Naive thymus-derived CD4-positive, alpha-beta T cell (primary cell): ENCODE results near the gene DLST. TPM values are rescaled to one million over a fixed set of nuclear protein-coding genes. Genes with fewer than 3 reads are reported as not detected.
"Not testable (repeated sequence)": the region's sequence is repeated elsewhere in the genome, so short reads cannot be mapped to it uniquely, and the experiment has no call there.

Experiments
- ATAC-seq: fragments of 150-1000 bp; cut with Tn5 transposase; 2 replicates; pipeline ENCODE4 v1.10.0; 2021; ENCODE audit warnings: mild to moderate bottlenecking, moderate library complexity
- CTCF ChIA-PET: fragments of 350-600 bp; sonication (Branson Sonifier 250); formaldehyde crosslinking; loops from one replicate; lab custom pipeline; 2021; ENCODE audit warnings: antibody characterized with exemption; lab: Charles Lee
- POLR2A ChIA-PET: fragments of 350-600 bp; sonication (Branson Sonifier 250); formaldehyde crosslinking; loops from one replicate; lab custom pipeline; 2021; ENCODE audit warnings: antibody characterized with exemption, inconsistent platforms; lab: Charles Lee
- DNase-seq, 9 donors: peaks; one replicate each; pipeline versions ENCODE4 v3.0.0 to v3.0.0-alpha.2; 2020 to 2022; ENCODE audit warnings: mixed read lengths in 1 of 9
- H3K27ac ChIP-seq: one replicate; pipeline ENCODE4 v1.7.0; 2013; ENCODE audit warnings: mild to moderate bottlenecking, low read depth, low read length, moderate library complexity
- H3K27me3 ChIP-seq, 2 donors: one replicate each; pipeline ENCODE4 v1.7.0; 2013; ENCODE audit warnings: low read length in 2 of 2, mild to moderate bottlenecking in 2 of 2, moderate library complexity in 2 of 2; ENCODE audit not compliant: control insufficient read depth in 2 of 2, insufficient read depth in 2 of 2
- H3K36me3 ChIP-seq, 3 experiments: 1 replicate in 2 of 3; 2 replicates in 1 of 3; pipeline ENCODE4 v1.7.0; 2013; ENCODE audit warnings: low read length in 3 of 3, mild to moderate bottlenecking in 3 of 3, moderate library complexity in 1 of 3; ENCODE audit not compliant: insufficient read depth in 3 of 3, control insufficient read depth in 2 of 3
- H3K4me1 ChIP-seq, 2 donors: one replicate each; pipeline ENCODE4 v1.7.0; 2013; ENCODE audit warnings: low read length in 2 of 2, mild to moderate bottlenecking in 2 of 2, moderate library complexity in 1 of 2; ENCODE audit not compliant: control insufficient read depth in 2 of 2, insufficient read depth in 2 of 2
- H3K4me3 ChIP-seq: 2 replicates; pipeline ENCODE4 v1.7.0; 2013; ENCODE audit warnings: mild to moderate bottlenecking, low read length
- H3K9me3 ChIP-seq, 3 experiments: 1 replicate in 2 of 3; 2 replicates in 1 of 3; pipeline ENCODE4 v1.7.0; 2013; ENCODE audit warnings: low read length in 3 of 3; ENCODE audit not compliant: control insufficient read depth in 2 of 3
- H3K27ac Mint-ChIP-seq, 9 donors: one replicate each; pipeline ENCODE4 v1.8.0; 2020 to 2022; ENCODE audit warnings: mixed read lengths in 9 of 9, mild to moderate bottlenecking in 8 of 9, moderate library complexity in 5 of 9, inconsistent platforms in 2 of 9
- H3K27me3 Mint-ChIP-seq, 5 donors: one replicate each; pipeline ENCODE4 v1.8.0; 2021 to 2022; ENCODE audit warnings: mixed read lengths in 5 of 5, mild to moderate bottlenecking in 1 of 5
- H3K36me3 Mint-ChIP-seq, 5 donors: one replicate each; pipeline ENCODE4 v1.8.0; 2020 to 2022; ENCODE audit warnings: mixed read lengths in 5 of 5, mild to moderate bottlenecking in 3 of 5, inconsistent platforms in 1 of 5
- H3K4me1 Mint-ChIP-seq, 7 donors: one replicate each; pipeline ENCODE4 v1.8.0; 2020 to 2022; ENCODE audit warnings: mixed read lengths in 7 of 7, mild to moderate bottlenecking in 3 of 7, inconsistent platforms in 1 of 7
- H3K4me3 Mint-ChIP-seq, 10 donors: one replicate each; pipeline ENCODE4 v1.8.0; 2020 to 2022; ENCODE audit warnings: mild to moderate bottlenecking in 10 of 10, mixed read lengths in 10 of 10, moderate library complexity in 6 of 10, inconsistent platforms in 2 of 10
- H3K9me3 Mint-ChIP-seq, 11 donors: one replicate each; pipeline ENCODE4 v1.8.0; 2020 to 2022; ENCODE audit warnings: mixed read lengths in 11 of 11, mild to moderate bottlenecking in 4 of 11, inconsistent platforms in 1 of 11, moderate library complexity in 1 of 11
- intact Hi-C, 2 donors: fragments of 100-400 bp; cut with micrococcal nuclease; formaldehyde crosslinking; loops; one replicate each; pipeline ENCODE4 v1.15.1; 2023
- polyA plus RNA-seq, 2 donors: library from polyadenylated mRNA; unstranded; fragments of 300-500 nt; fragmentation: Illumina TruSeq; gene quantifications; one replicate each; pipeline ENCODE4 v1.2.3, GENCODE V29; 2021
- total RNA-seq, 6 experiments: library from RNA in 5 of 6; stranded (reverse) in 5 of 6; gene quantifications; 1 replicate in 5 of 6; 2 replicates in 1 of 6; pipeline ENCODE4 v1.2.3 and lab custom pipeline; 2021 to 2026

The DLST gene
- total and polyA plus RNA-seq, 7 experiments from 2014 or later = 8.9 to 132 (median 96.0) TPM

DNA sequence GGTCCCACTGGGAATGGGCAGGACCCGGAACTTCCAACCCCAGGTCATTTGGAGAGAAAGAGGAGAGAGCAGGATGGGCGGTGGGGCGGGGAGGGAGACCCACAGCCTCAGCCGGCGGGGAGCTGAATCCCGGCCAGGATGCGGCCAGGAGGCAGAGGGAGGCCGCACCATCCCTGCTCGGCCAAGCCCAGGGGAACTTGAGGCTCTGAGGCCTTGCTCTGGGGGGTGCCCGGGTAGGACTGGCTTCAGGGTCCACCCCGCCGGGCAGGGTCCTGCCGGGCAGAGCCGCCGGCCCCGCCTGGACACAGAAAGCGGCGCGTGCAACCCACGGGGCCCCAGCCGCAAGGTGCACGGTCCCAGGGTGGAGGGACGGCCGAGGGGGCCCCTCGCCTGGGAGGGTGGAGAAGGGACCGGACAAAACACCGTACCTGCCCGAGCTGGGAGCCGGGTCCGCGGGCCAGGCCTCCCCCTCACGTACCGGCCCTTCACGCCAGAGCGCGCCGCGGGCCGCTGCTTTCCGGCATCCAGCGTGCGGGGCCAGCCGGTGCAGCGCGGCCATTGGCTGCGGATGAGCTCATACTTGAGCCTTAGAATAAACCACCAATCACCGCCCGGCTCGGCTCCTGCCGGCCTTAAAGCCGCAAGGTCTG is 41.2 kb downstream of the DLST start, which contains the start of gene RPS6KL1:
Gene RPS6KL1, minus strand, starts transcription at position 509 of the 650 bp plus-strand sequence. CDS start 1,719 bp downstream, outside the sequence.
- no peaks in the 10 kb centered on the region for H3K9me3 ChIP-seq
- intact Hi-C loops = loop anchor here (1.0 kb wide), 3 partner anchors 18 to 79 kb away; partner anchors contain the start of genes DLST (in 1 of the 2) and EIF2B2 (in 1 of the 2)
- POLR2A ChIA-PET = interaction anchor here (1.1 to 1.8 kb wide), 4 partner anchors 10 to 41 kb away, joined by 3 to 5 read pairs (median 4); no protein-coding TSS in a partner anchor
- no peaks in the 10 kb centered on the region for H3K27me3 ChIP-seq
- H3K4me3 ChIP-seq = peak within 1 kb of the TSS; percentile 47
- peaks cover 0 to 3% of the 10 kb centered on the region in 2 donors for H3K4me1 ChIP-seq
- no peaks in the 10 kb centered on the region for H3K36me3 ChIP-seq
- CTCF ChIA-PET = interaction anchor here (1.4 to 1.5 kb wide), 2 partner anchors 18 to 62 kb away, joined by 4 to 5 read pairs; no protein-coding TSS in a partner anchor
- no peaks in the 10 kb centered on the region for H3K9me3 Mint-ChIP-seq
- peaks cover 0 to 16% (median 13%) of the 10 kb centered on the region in 7 donors for H3K4me1 Mint-ChIP-seq
- H3K27ac ChIP-seq = peak within 1 kb of the TSS; percentile 77
- DNase-seq = peak; percentile 58 to 76 (median 69)
- peaks cover 0 to 19% (median 8%) of the 10 kb centered on the region in 5 donors for H3K27me3 Mint-ChIP-seq
- H3K36me3 Mint-ChIP-seq = no peaks in the 10 kb centered on the region
- H3K4me3 Mint-ChIP-seq = peak within 1 kb of the TSS; percentile 54 to 86 (median 68)
- ATAC-seq = peak; percentile 98
- peak within 1 kb of the TSS in 8 of 9 donors; percentile 6 to 78 (median 60) for H3K27ac Mint-ChIP-seq

DNA sequence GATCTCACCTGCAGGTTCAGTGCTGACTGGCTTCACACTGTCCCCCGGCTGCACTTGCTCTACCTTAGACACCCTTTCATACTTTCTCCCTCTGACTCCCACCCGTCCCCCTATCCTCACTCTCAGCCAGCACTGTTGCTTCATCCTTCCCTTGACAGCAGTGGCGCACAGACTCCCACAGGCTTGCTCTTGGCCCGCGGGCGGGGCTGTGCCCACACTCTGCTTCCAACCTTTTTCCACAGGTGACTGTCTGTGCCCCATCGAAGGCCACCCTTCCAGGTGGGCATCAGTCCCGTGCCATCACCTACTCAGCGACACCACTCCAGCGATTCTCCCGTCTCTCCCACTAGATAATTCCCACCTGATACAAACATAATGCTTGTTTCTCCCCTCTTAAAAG is 42.3 kb downstream of the DLST start:
- Histone ChIP-seq H3K27me3 (no peaks in the 10 kb centered on the region), H3K4me3 (no peak overlapping the region), H3K36me3 (no peaks in the 10 kb centered on the region), H3K27ac (no peak overlapping the region), H3K4me1 (peaks cover 0 to 3% of the 10 kb centered on the region in 2 donors), H3K9me3 (no peaks in the 10 kb centered on the region)
- POLR2A ChIA-PET = interaction anchor here (1.1 to 1.8 kb wide), 3 partner anchors 9 to 42 kb away, joined by 3 to 5 read pairs (median 4); no protein-coding TSS in a partner anchor
- no peak for ATAC-seq
- intact Hi-C loops = no loop called here
- CTCF ChIA-PET = interaction anchor here (1.4 kb wide), 1 partner anchor 63 kb away, joined by 4 read pairs; no protein-coding TSS in a partner anchor
- peak overlapping the region in 2 of 9 donors; percentile 50 to 65 for H3K27ac Mint-ChIP-seq
- no peak for DNase-seq
- H3K4me1 Mint-ChIP-seq = peaks cover 1 to 19% (median 15%) of the 10 kb centered on the region in 7 donors
- H3K36me3 Mint-ChIP-seq = no peaks in the 10 kb centered on the region
- H3K27me3 Mint-ChIP-seq = peaks cover 0 to 19% (median 8%) of the 10 kb centered on the region in 5 donors
- H3K4me3 Mint-ChIP-seq = peak overlapping the region in 8 of 10 donors; percentile 1 to 66 (median 38)
- no peaks in the 10 kb centered on the region for H3K9me3 Mint-ChIP-seq

- ChIA-PET CTCF (no interaction called here), POLR2A (no interaction called here)
- H3K4me3 Mint-ChIP-seq = no peak overlapping the region
- Histone ChIP-seq H3K4me3 (no peak overlapping the region), H3K27me3 (no peaks in the 10 kb centered on the region), H3K9me3 (no peaks in the 10 kb centered on the region), H3K27ac (no peak overlapping the region), H3K4me1 (peaks cover 0 to 6% of the 10 kb centered on the region in 2 donors), H3K36me3 (no peaks in the 10 kb centered on the region)
- H3K27ac Mint-ChIP-seq = peak overlapping the region in 2 of 9 donors; percentile 4 to 28
- no peaks in the 10 kb centered on the region for H3K9me3 Mint-ChIP-seq
- H3K27me3 Mint-ChIP-seq = peaks cover 0 to 25% (median 8%) of the 10 kb centered on the region in 5 donors
- DNase-seq (no peak), ATAC-seq (no peak)
- peaks cover 6 to 23% (median 19%) of the 10 kb centered on the region in 7 donors for H3K4me1 Mint-ChIP-seq
- intact Hi-C loops = no loop called here
- H3K36me3 Mint-ChIP-seq = no peaks in the 10 kb centered on the region
Measured at GRCh38 chr14:74927225-74927624, 45.5 kb downstream of the DLST start.

- H3K27me3 Mint-ChIP-seq = peaks cover 0 to 31% (median 8%) of the 10 kb centered on the region in 5 donors
- ATAC-seq = no peak
- Histone ChIP-seq H3K27ac (no peak overlapping the region), H3K36me3 (no peaks in the 10 kb centered on the region), H3K4me3 (no peak overlapping the region), H3K9me3 (no peaks in the 10 kb centered on the region), H3K27me3 (no peaks in the 10 kb centered on the region), H3K4me1 (peaks cover 0 to 3% of the 10 kb centered on the region in 2 donors)
- H3K27ac Mint-ChIP-seq = no peak overlapping the region
- H3K36me3 Mint-ChIP-seq = no peaks in the 10 kb centered on the region
- H3K4me3 Mint-ChIP-seq = peak overlapping the region in 1 of 10 donors; percentile 2
- ChIA-PET POLR2A (no interaction called here), CTCF (interaction anchor here (1.1 to 1.5 kb wide), 2 partner anchors 16 to 23 kb away, joined by 3 read pairs; no protein-coding TSS in a partner anchor)
- peaks cover 3 to 18% (median 16%) of the 10 kb centered on the region in 7 donors for H3K4me1 Mint-ChIP-seq
- DNase-seq = no peak
- H3K9me3 Mint-ChIP-seq = no peaks in the 10 kb centered on the region
- intact Hi-C loops = no loop called here
Measured at GRCh38 chr14:74929242-74929641, 47.5 kb downstream of the DLST start.

DNA sequence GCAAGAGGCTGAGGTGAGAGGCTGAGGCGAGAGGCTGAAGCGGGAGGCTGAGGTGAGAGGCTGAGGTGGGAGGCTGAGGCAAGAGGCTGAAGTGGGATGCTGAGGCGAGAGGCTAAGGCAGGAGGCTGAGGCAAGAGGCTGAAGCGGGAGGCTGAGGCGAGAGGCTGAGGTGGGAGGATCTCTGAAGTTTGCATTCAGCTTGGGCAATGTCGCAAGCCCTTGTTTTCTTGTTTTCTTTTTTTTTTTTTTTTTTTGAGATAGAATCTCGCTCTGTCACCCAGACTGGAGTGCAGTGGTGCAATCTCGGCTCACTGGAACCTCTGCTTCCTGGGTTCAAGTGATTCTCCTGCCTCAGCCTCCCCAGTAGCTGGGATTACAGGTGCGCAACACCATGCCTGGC is 50.0 kb downstream of the DLST start:
- H3K27ac ChIP-seq, H3K9me3 ChIP-seq, H3K36me3 Mint-ChIP-seq, H3K4me3 ChIP-seq, H3K9me3 Mint-ChIP-seq, ATAC-seq, H3K4me3 Mint-ChIP-seq, H3K36me3 ChIP-seq, H3K27me3 ChIP-seq, H3K27ac Mint-ChIP-seq, H3K4me1 ChIP-seq, DNase-seq, intact Hi-C loops: not testable (repeated sequence)
- CTCF ChIA-PET = interaction anchor here (0.7 to 0.9 kb wide), 2 partner anchors 14 to 16 kb away, joined by 3 read pairs; no protein-coding TSS in a partner anchor
- POLR2A ChIA-PET = interaction anchor here (0.6 to 0.7 kb wide), 2 partner anchors 329 to 1987 kb away, joined by 3 read pairs; no protein-coding TSS in a partner anchor
- Mint-ChIP-seq H3K4me1 (peaks cover 2 to 18% (median 16%) of the 10 kb centered on the region in 7 donors), H3K27me3 (peaks cover 0 to 19% (median 7%) of the 10 kb centered on the region in 5 donors)

DNA sequence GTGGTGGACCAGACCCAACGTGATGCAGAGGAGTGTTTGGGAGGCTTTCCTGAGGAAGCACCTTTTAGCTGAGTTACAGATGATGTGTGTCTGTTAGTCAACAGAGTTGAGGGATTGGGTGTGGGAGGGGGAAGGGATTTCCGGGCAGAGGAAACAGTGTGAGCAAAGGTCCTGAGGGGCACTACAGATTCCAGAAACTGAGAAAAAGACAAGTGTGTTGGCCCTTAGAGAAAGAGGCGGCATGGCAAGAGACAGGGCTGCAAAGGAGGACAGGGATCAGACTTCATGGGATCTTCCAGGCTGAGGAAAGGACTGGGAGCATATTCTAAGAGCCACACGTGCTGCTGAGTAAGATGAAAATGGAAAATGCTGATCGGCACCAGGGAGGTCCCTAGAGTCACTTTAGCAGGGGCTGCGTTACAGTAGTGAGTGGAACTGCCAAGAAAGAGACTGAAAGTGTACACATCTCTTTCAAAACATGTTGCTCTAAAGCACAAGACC is 50.7 kb downstream of the DLST start:
- Histone ChIP-seq H3K36me3 (no peaks in the 10 kb centered on the region), H3K4me3 (no peak overlapping the region), H3K9me3 (no peaks in the 10 kb centered on the region), H3K27me3 (no peaks in the 10 kb centered on the region), H3K4me1 (peaks cover 0 to 3% of the 10 kb centered on the region in 2 donors), H3K27ac (no peak overlapping the region)
- ChIA-PET CTCF (no interaction called here), POLR2A (interaction anchor here (0.6 to 1.2 kb wide), 2 partner anchors 9 to 1986 kb away, joined by 3 read pairs; partner anchors contain the start of gene RPS6KL1)
- H3K9me3 Mint-ChIP-seq = no peaks in the 10 kb centered on the region
- peak overlapping the region in 3 of 9 donors; percentile 22 to 50 (median 25) for H3K27ac Mint-ChIP-seq
- intact Hi-C loops = no loop called here
- H3K4me3 Mint-ChIP-seq = no peak overlapping the region
- peaks cover 8 to 25% (median 22%) of the 10 kb centered on the region in 7 donors for H3K4me1 Mint-ChIP-seq
- DNase-seq (no peak), ATAC-seq (no peak)
- peaks cover 0 to 16% (median 3%) of the 10 kb centered on the region in 5 donors for H3K27me3 Mint-ChIP-seq
- no peaks in the 10 kb centered on the region for H3K36me3 Mint-ChIP-seq
